HG02588 (cell line): ENCODE results near the gene RECK.
"Not testable (repeated sequence)": the region's sequence is repeated elsewhere in the genome, so short reads cannot be mapped to it uniquely, and the experiment has no call there.

Source experiments
- ATAC-seq: cut with Tn5 transposase; IDR thresholded peaks from one replicate; pipeline ENCODE4 v1.9.1; 2021; ENCODE audit warnings: mild to moderate bottlenecking, moderate library complexity; ENCODE audit not compliant: unreplicated experiment

Gene RECK

GRCh38 chr9:36063804-36064447 lies 27.2 kb downstream of the RECK start:
- ATAC-seq: no peak

- ATAC-seq: no peak
These were observed 27.8 kb downstream of the RECK start for GRCh38 chr9:36064448-36065037.

- no peak for ATAC-seq
These were observed 37.3 kb downstream of the RECK start for GRCh38 chr9:36074055-36074454.

- ATAC-seq: no peak
These were observed 38.3 kb downstream of the RECK start for GRCh38 chr9:36074870-36075532.

- no peak for ATAC-seq
These were observed 41.3 kb downstream of the RECK start for GRCh38 chr9:36078051-36078450.

- ATAC-seq: no peak
These were observed 43.8 kb downstream of the RECK start for GRCh38 chr9:36080519-36080918.

GRCh38 chr9:36082931-36083330 lies 46.2 kb downstream of the RECK start:
- no peak for ATAC-seq

GRCh38 chr9:36086442-36086841 lies 49.7 kb downstream of the RECK start:
- no peak for ATAC-seq

GRCh38 chr9:36087054-36087453 lies 50.3 kb downstream of the RECK start:
- not testable (repeated sequence) for ATAC-seq

- no peak for ATAC-seq
These were observed 51.3 kb downstream of the RECK start for GRCh38 chr9:36088020-36088419.

- no peak for ATAC-seq
These were observed 54.6 kb downstream of the RECK start for GRCh38 chr9:36091026-36091953.

- ATAC-seq: no peak
These were observed 55.3 kb downstream of the RECK start for GRCh38 chr9:36092014-36092413.

GRCh38 chr9:36092509-36093215 lies 55.9 kb downstream of the RECK start:
- ATAC-seq: no peak

- no peak for ATAC-seq
These were observed 56.7 kb downstream of the RECK start for GRCh38 chr9:36093384-36093783.

- no peak for ATAC-seq
These were observed 63.0 kb downstream of the RECK start for GRCh38 chr9:36099718-36100117.

GRCh38 chr9:36100532-36100931 lies 63.8 kb downstream of the RECK start:
- no peak for ATAC-seq

- no peak for ATAC-seq
These were observed 65.4 kb downstream of the RECK start for GRCh38 chr9:36101916-36102741.

- no peak for ATAC-seq
These were observed 66.2 kb downstream of the RECK start for GRCh38 chr9:36102742-36103495.

- no peak for ATAC-seq
These were observed 72.4 kb downstream of the RECK start for GRCh38 chr9:36109071-36109470.
